ENCODE results near the gene ENO3.
A peak's percentile ranks its signal among the peaks of the same experiment; 100 is the strongest.
"Not testable (repeated sequence)": the region's sequence is repeated elsewhere in the genome, so short reads cannot be mapped to it uniquely, and the experiment has no call there.

Gene ENO3

GRCh38 chr17:4950746-4951204 is at the start of gene ENO3:
TSS of gene ENO3 (plus strand) at chr17:4951119. CDS start at chr17:4951830, 711 bp downstream.
- no peak for DNase-seq

DNA sequence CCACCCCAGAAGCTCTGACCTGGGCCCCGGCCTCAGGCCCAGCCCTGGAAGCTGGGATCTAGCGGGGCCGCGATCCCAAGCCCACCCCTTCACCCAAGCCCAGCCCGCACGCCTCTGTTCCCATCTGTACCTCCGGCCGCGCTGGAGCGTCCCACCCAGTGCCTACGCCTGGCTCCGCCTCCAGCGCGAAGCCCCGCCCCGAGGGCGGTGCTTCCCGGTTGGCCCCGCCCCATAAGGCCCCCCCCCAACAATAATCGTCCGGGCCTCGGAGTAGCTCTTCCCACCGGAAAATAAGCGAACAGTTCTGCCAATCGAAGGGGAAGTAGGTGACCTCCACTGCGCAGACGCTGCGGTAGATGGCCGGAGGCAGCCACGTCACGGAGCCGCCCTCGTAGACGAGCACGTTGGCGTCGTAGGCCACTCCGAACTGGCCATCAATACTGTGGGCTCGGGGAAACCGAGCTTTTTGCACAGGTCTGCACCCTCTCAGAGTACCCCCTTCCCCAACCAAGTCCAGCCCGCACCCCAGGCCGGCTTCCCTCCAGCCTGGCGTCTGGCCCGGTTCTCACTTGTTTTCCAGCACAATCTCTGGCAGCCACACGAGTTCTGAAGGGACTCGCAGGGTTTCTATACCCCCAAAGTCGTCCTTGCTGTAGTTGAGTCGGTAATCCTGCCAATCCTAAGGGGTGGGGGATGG is 49.1 kb upstream of the ENO3 start:
- no peak for DNase-seq

GRCh38 chr17:4902540-4902939 is 48.4 kb upstream of the ENO3 start:
- DNase-seq: no peak

DNA sequence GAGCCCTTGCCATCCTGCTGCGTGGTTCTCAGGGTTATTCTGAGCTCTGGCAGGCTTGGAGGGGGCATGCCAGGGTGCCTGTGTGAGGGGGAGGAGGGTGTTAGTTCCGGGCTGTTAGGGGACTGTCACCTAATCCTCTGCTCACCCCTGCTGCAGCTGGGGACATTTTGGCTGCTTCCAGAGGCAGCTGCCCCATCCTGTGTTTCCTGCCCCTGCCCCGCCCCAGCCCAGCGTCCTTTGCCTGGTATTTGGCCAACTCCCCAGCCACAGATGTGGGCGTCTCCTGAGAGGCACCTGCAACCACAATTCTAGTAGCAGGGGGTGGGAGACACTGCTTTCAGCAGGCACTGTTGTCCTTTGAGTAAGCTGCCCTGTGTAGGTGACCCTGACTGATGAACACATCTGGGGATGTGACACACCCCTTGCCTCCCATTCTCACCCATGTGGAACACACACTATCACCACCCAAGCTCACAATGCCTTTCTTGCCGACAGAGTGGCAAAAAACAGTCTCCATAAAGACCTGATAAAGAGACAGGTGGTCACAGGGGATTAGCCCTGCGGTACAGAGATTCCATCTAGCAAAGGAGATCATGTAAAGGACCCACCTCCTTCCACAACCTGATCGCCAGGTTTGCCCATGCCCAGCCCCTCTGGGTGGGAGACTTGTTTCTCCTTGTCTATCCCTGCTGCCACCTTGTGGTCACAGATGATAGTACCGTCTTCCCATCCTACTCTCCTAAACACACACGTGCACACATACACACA is 47.7 kb upstream of the ENO3 start, which contains the start of gene CHRNE:
CHRNE (minus strand) TSS at position 48 of the 768 bp plus-strand sequence; CDS start at position 13, 35 bp downstream.
- peak; percentile 76 for DNase-seq

DNA sequence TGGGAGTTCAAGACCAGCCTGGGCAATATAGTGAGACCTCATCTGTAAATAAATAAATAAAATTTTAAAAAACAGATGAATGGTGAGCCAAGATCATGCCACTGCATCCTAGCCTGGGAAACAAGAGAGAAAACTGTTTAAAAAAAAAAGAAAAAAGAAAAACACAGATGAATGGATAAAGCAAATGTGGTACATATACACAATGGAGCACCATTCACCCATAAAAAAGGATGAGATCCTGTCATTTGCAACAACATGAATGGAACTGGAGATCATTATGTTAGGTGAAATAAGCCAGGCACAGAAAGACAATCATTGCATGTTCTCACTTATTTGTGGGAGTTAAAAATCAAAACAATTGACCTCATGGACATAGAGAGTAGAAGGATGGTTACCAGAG is 44.3 kb upstream of the ENO3 start:
- not testable (repeated sequence) for DNase-seq

DNA sequence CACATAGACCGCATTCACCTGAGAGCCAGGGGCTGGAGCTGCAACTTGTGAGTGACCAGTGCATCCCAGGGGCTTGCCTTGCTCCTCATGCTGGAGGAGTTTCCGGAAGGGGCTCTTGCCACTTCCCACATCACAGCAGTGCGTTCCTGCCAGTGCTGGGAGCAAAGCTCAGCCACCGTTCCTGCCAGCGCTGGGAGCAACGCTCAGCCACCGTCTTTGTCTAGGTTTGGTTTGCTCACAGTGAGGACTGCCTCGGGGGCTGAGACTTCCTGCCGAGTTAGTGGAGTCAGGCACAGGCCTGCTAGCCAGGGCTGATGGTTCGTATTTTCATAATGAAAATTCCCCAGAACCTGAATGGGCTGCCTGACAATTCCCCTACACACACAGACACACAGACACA is 42.6 kb upstream of the ENO3 start:
- no peak for DNase-seq

GRCh38 chr17:4908711-4909496 is 42.0 kb upstream of the ENO3 start:
- peak; percentile 41 for DNase-seq

DNA sequence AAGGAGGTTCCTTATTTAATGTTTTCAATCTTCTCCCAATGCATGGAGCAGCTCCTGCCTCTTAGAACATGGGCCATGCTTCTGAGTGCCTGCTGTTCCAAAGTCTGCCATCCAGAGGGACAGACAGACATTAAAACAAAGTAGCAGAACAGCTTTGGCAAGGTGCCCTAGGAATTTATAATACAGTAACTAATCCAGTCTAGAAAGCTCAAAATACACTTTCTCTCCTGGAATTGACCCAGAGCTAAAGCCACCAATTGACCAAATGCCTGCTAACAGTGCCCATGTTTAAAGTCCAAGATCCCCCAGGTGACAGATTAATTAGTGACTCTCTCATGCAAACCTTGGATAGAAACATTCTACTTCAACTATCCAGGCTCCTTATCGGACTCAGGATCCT is 36.9 kb upstream of the ENO3 start:
- DNase-seq: no peak

DNA sequence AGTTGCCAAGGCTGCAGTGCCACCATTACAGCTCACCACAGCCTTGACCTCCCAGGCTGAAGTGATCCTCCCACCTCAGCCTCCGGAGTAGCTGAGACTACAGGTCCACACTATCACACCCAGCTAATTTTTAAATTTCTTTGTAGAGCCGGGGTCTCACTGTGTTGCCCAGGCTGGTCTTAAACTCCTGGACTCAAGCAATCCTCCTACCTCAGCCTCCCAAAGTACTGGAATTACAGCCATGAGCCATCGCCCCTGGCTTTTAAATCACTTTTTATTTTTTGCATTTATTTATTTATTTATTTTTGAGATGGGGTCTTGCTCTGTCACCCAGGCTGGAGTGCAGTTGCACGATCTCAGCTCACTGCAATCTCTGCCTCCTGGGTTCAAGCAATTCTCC is 36.4 kb upstream of the ENO3 start:
- DNase-seq: not testable (repeated sequence)

DNA sequence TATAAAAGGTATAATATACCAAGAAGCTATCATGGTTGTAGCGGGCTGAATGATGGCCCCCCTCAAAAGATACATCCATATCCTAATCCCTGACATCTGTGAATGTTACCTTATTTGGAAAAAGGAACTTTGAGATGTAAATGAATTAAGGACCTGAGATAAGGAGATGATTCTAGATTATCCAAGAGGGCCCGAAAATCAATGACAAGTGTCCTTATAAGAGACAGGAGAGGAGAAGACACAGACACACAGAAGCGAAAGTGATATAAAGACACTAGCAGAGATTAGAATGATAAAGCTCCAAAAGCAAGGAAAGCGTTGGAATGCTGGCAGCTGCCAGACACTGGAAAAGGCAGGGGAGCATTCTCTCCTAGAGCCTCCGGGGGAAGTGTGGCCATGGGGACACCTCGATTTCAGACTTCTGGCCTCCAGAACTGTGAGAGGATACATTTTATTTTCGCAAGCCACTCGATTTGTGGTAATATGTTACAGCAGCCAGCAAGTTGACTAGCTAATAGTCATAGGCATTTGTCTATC is 31.3 kb upstream of the ENO3 start:
- no peak for DNase-seq

DNA sequence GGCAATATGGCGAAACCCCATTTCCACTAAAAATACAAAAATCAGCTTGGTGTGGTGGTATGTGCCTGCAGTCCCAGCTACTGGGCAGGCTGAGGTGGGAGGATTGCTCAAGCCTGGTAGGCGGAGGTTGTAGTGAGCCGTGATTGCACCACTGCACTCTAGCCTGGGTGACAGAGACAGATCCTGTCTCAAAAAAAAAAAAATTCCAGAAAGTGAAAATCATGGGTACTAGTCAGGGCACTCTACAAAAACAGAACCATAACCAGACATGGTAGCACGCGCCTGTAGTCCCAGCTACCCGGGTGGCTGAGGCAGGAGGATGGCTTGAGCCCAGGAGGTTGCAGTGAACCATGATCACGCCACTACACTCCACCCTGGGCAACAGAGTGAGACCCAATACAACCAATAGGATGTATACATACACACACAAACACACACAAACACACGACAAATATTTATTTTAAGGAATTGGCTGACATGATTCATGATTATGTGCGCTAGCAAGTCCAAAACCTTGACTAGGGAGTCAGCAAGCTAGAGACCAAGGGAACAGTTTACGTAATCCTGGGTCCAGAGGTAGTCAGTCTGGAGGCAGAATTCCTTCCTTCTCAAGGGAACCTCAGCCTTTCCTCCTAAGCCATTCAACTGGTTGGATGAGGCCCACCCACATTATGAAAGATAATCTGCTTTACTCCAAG is 30.4 kb upstream of the ENO3 start:
- DNase-seq: no peak

DNA sequence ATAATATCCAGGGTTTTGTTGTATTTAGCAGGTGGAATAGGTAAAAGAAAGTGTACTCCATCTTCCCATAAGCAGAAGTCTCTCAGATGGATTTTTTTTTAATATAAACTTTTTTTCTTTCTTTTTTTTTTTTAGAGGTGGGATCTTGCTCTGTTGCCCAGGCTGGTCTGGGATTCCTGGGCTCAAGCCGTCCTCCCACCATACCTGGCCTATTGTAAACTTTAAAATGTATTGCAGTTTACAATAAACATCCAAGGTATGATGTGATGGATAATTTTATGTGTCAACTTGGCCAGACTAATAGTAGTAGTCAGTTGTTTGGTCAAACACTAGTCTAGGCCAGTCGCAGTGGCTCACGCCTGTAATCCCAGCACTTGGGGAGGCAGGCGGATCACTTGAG is 29.6 kb upstream of the ENO3 start:
- DNase-seq: no peak

GRCh38 chr17:4926577-4927335 is 24.2 kb upstream of the ENO3 start:
- not testable (repeated sequence) for DNase-seq

DNA sequence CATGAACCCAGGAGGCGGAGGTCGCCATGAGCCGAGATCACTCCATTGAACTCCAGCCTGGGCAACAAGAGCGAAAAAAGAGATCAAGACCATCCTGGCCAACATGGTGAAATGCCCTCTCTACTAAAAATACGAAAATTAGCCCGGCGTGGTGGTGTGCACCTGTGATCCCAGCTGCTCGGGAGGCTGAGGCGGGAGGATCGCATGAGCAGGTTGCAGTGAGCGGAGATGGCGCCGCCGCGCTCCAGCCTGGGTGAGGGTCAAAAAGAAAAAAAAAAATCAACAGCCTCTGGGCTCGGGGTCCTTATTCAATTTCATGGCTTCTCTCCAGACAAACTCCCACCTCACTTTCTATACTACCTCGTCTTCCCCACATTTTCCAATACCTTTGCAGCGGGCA is 22.0 kb upstream of the ENO3 start:
- DNase-seq: no peak

DNA sequence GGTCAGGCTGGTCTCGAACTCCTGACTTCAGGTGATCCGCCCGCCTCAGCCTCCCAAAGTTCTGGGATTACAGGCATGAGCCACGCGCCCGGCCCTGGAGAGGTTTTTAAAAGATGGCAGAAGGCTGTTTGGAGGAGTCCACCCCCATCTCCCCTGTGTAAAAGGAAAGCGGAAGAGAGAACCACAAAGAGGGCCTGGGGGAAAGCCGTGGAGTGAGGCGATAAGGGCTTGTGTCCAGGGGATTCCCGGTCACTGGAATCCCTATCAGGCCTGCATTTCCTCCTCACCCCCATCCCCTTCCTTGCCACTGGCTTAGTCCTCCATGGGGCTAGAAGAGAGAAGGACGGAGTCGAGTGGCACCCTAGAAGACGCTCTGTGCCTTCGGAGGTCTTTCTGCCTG is 19.0 kb upstream of the ENO3 start, which contains the start of gene GP1BA:
GP1BA (plus strand) TSS at position 315 of the 400 bp plus-strand sequence. CDS start 328 bp downstream, outside the sequence.
- DNase-seq: no peak

DNA sequence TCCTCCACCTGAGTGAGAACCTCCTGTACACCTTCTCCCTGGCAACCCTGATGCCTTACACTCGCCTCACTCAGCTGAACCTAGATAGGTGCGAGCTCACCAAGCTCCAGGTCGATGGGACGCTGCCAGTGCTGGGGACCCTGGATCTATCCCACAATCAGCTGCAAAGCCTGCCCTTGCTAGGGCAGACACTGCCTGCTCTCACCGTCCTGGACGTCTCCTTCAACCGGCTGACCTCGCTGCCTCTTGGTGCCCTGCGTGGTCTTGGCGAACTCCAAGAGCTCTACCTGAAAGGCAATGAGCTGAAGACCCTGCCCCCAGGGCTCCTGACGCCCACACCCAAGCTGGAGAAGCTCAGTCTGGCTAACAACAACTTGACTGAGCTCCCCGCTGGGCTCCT is 18.2 kb upstream of the ENO3 start:
- DNase-seq: no peak

- DNase-seq: no peak
Measured at GRCh38 chr17:4933646-4934045, 17.3 kb upstream of the ENO3 start.

DNA sequence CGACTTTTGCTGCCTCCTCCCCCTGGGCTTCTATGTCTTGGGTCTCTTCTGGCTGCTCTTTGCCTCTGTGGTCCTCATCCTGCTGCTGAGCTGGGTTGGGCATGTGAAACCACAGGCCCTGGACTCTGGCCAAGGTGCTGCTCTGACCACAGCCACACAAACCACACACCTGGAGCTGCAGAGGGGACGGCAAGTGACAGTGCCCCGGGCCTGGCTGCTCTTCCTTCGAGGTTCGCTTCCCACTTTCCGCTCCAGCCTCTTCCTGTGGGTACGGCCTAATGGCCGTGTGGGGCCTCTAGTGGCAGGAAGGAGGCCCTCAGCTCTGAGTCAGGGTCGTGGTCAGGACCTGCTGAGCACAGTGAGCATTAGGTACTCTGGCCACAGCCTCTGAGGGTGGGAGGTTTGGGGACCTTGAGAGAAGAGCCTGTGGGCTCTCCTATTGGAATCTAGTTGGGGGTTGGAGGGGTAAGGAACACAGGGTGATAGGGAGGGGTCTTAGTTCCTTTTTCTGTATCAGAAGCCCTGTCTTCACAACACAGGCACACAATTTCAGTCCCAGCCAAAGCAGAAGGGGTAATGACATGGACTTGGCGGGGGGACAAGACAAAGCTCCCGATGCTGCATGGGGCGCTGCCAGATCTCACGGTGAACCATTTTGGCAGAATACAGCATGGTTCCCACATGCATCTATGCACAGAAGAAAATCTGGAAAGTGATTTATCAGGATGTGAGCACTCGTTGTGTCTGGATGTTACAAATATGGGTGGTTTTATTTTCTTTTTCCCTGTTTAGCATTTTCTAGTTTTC is 16.5 kb upstream of the ENO3 start:
- DNase-seq: no peak

GRCh38 chr17:4935650-4936049 is 15.3 kb upstream of the ENO3 start:
- DNase-seq: no peak

DNA sequence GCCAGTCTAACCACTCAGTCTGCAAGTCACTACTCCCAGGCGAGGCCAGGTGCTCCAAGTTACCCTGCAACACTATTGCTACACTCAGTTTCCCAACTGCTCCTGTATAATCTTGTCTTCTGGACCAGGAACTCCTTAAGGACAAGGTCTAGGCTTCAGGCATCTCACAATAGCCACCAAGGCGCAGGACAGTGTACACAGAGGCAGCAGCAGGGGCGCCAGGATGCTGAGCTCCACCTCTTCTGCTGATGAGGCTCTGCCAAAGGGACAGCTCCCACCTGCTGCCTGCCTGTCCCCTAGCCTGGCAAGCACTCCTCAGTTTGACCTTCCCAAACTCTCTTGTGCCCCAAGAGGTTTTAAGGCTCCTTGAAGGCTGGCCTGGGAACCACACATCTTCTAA is 14.5 kb upstream of the ENO3 start:
- DNase-seq: no peak

- DNase-seq: no peak
Measured at GRCh38 chr17:4937553-4937952, 13.4 kb upstream of the ENO3 start.
